Measurements from ENCODE around the gene SMIM12.
"Not testable (repeated sequence)": the region's sequence is repeated elsewhere in the genome, so short reads cannot be mapped to it uniquely, and the experiment has no call there.

Gene SMIM12

GRCh38 chr1:34842073-34842472 is 17.5 kb downstream of the SMIM12 start:
- no peak for DNase-seq

GRCh38 chr1:34840426-34840825 is 19.1 kb downstream of the SMIM12 start:
- no peak for DNase-seq

- DNase-seq: no peak
These were observed 19.8 kb downstream of the SMIM12 start for GRCh38 chr1:34839526-34840305.

- no peak for DNase-seq
These were observed 25.8 kb downstream of the SMIM12 start for GRCh38 chr1:34833711-34834110.

GRCh38 chr1:34831721-34832246 is 27.8 kb downstream of the SMIM12 start:
- DNase-seq: no peak

- no peak for DNase-seq
These were observed 30.3 kb downstream of the SMIM12 start for GRCh38 chr1:34829250-34829649.

GRCh38 chr1:34828611-34829010 is 30.9 kb downstream of the SMIM12 start:
- no peak for DNase-seq

- DNase-seq: no peak
These were observed 32.1 kb downstream of the SMIM12 start for GRCh38 chr1:34827341-34827941.

- no peak for DNase-seq
These were observed 34.0 kb downstream of the SMIM12 start for GRCh38 chr1:34825455-34826091.

GRCh38 chr1:34824817-34825454 is 34.6 kb downstream of the SMIM12 start:
- no peak for DNase-seq

GRCh38 chr1:34822202-34822601 is 37.3 kb downstream of the SMIM12 start:
- DNase-seq: no peak

- not testable (repeated sequence) for DNase-seq
These were observed 40.7 kb downstream of the SMIM12 start for GRCh38 chr1:34818862-34819261.

GRCh38 chr1:34816778-34817177 is 42.8 kb downstream of the SMIM12 start:
- no peak for DNase-seq

GRCh38 chr1:34816332-34816731 is 43.2 kb downstream of the SMIM12 start:
- no peak for DNase-seq

- not testable (repeated sequence) for DNase-seq
These were observed 48.8 kb downstream of the SMIM12 start for GRCh38 chr1:34810781-34811180.

GRCh38 chr1:34808051-34808810 is 51.3 kb downstream of the SMIM12 start:
- DNase-seq: no peak

GRCh38 chr1:34806396-34806795 is 53.2 kb downstream of the SMIM12 start:
- no peak for DNase-seq

GRCh38 chr1:34803770-34804169 is 55.8 kb downstream of the SMIM12 start:
- DNase-seq: no peak
